Skeletal muscle satellite cell (primary cell): ENCODE data around the gene FBXL7.
"Not testable (repeated sequence)": the region's sequence is repeated elsewhere in the genome, so short reads cannot be mapped to it uniquely, and the experiment has no call there.

Experiments
- H3K27me3 ChIP-seq: 2 replicates; pipeline ENCODE4 v1.7.0; 2013; ENCODE audit warnings: low read length; ENCODE audit not compliant: control insufficient read depth, insufficient read depth
- H3K36me3 ChIP-seq: 2 replicates; pipeline ENCODE4 v1.7.0; 2013; ENCODE audit warnings: mild to moderate bottlenecking, control low read depth, low read length; ENCODE audit not compliant: insufficient read depth
- H3K4me1 ChIP-seq: 2 replicates; pipeline ENCODE4 v1.7.0; 2013; ENCODE audit warnings: low read length; ENCODE audit not compliant: control insufficient read depth, insufficient read depth
- H3K4me2 ChIP-seq: 2 replicates; pipeline ENCODE4 v1.7.0; 2013; ENCODE audit warnings: mild to moderate bottlenecking, low read length
- H3K4me3 ChIP-seq: 2 replicates; pipeline ENCODE4 v1.7.0; 2013; ENCODE audit warnings: low read length
- H3K9ac ChIP-seq: 2 replicates; pipeline ENCODE4 v1.7.0; 2013; ENCODE audit warnings: mild to moderate bottlenecking, low read depth, low read length, moderate library complexity
- H3K9me3 ChIP-seq: replicated peaks from 2 replicates; pipeline ENCODE4 v1.7.0; 2013; ENCODE audit warnings: mild to moderate bottlenecking, control low read depth, low read length

Gene FBXL7

GRCh38 chr5:15858326-15858725 lies 358.3 kb downstream of the FBXL7 start:
- no peak overlapping the region for H3K4me2 ChIP-seq
- H3K9ac ChIP-seq = no peak overlapping the region
- no peaks in the 10 kb centered on the region for H3K27me3 ChIP-seq
- H3K4me1 ChIP-seq = no peaks in the 10 kb centered on the region
- no peaks in the 10 kb centered on the region for H3K9me3 ChIP-seq
- H3K4me3 ChIP-seq = no peak overlapping the region
- no peaks in the 10 kb centered on the region for H3K36me3 ChIP-seq

GRCh38 chr5:15864536-15865215 lies 364.7 kb downstream of the FBXL7 start:
- Histone ChIP-seq H3K4me3 (no peak overlapping the region), H3K4me1 (no peaks in the 10 kb centered on the region), H3K9ac (no peak overlapping the region), H3K9me3 (no peaks in the 10 kb centered on the region), H3K27me3 (no peaks in the 10 kb centered on the region), H3K36me3 (no peaks in the 10 kb centered on the region), H3K4me2 (no peak overlapping the region)

GRCh38 chr5:15872259-15872658 lies 372.3 kb downstream of the FBXL7 start:
- H3K9me3 ChIP-seq = not testable (repeated sequence)

GRCh38 chr5:15877914-15878313 lies 377.9 kb downstream of the FBXL7 start:
- H3K4me3 ChIP-seq = no peak overlapping the region

More at GRCh38 chr5:15872259-15872658, 372.3 kb downstream of the FBXL7 start:
- not testable (repeated sequence) for H3K4me2 ChIP-seq, H3K36me3 ChIP-seq, H3K27me3 ChIP-seq, H3K9ac ChIP-seq, H3K4me3 ChIP-seq, H3K4me1 ChIP-seq

GRCh38 chr5:15880201-15880600 lies 380.2 kb downstream of the FBXL7 start:
- H3K36me3 ChIP-seq = no peaks in the 10 kb centered on the region
- no peak overlapping the region for H3K9ac ChIP-seq
- no peak overlapping the region for H3K4me3 ChIP-seq
- H3K4me1 ChIP-seq = no peaks in the 10 kb centered on the region
- no peak overlapping the region for H3K4me2 ChIP-seq
- H3K27me3 ChIP-seq = no peaks in the 10 kb centered on the region
- H3K9me3 ChIP-seq = no peaks in the 10 kb centered on the region

More at GRCh38 chr5:15877914-15878313, 377.9 kb downstream of the FBXL7 start:
- no peak overlapping the region for H3K9ac ChIP-seq
- H3K4me1 ChIP-seq = no peaks in the 10 kb centered on the region
- H3K9me3 ChIP-seq = no peaks in the 10 kb centered on the region
- H3K4me2 ChIP-seq = no peak overlapping the region
- H3K27me3 ChIP-seq = no peaks in the 10 kb centered on the region
- no peaks in the 10 kb centered on the region for H3K36me3 ChIP-seq

- H3K27me3 ChIP-seq = no peaks in the 10 kb centered on the region
- H3K4me1 ChIP-seq = no peaks in the 10 kb centered on the region
- no peak overlapping the region for H3K4me3 ChIP-seq
- no peak overlapping the region for H3K9ac ChIP-seq
- no peak overlapping the region for H3K4me2 ChIP-seq
- H3K9me3 ChIP-seq = no peaks in the 10 kb centered on the region
- no peaks in the 10 kb centered on the region for H3K36me3 ChIP-seq
These were observed 385.2 kb downstream of the FBXL7 start for GRCh38 chr5:15885156-15885555.

GRCh38 chr5:15886156-15886555 lies 386.2 kb downstream of the FBXL7 start:
- no peak overlapping the region for H3K4me3 ChIP-seq
- H3K36me3 ChIP-seq = no peaks in the 10 kb centered on the region
- no peak overlapping the region for H3K9ac ChIP-seq
- no peak overlapping the region for H3K4me2 ChIP-seq
- H3K4me1 ChIP-seq = no peaks in the 10 kb centered on the region
- H3K9me3 ChIP-seq = no peaks in the 10 kb centered on the region
- no peaks in the 10 kb centered on the region for H3K27me3 ChIP-seq

- H3K36me3 ChIP-seq = no peaks in the 10 kb centered on the region
- no peaks in the 10 kb centered on the region for H3K4me1 ChIP-seq
- no peak overlapping the region for H3K4me3 ChIP-seq
- no peak overlapping the region for H3K9ac ChIP-seq
- H3K9me3 ChIP-seq = no peaks in the 10 kb centered on the region
- no peak overlapping the region for H3K4me2 ChIP-seq
- no peaks in the 10 kb centered on the region for H3K27me3 ChIP-seq
These were observed 387.1 kb downstream of the FBXL7 start for GRCh38 chr5:15887093-15887492.

GRCh38 chr5:15889001-15889400 lies 389.0 kb downstream of the FBXL7 start:
- H3K4me1 ChIP-seq = no peaks in the 10 kb centered on the region
- no peak overlapping the region for H3K9ac ChIP-seq
- no peaks in the 10 kb centered on the region for H3K27me3 ChIP-seq
- H3K4me3 ChIP-seq = no peak overlapping the region
- H3K36me3 ChIP-seq = no peaks in the 10 kb centered on the region
- no peak overlapping the region for H3K4me2 ChIP-seq
- H3K9me3 ChIP-seq = no peaks in the 10 kb centered on the region

GRCh38 chr5:15893866-15894265 lies 393.9 kb downstream of the FBXL7 start:
- Histone ChIP-seq H3K4me2 (no peak overlapping the region), H3K9ac (no peak overlapping the region), H3K4me3 (no peak overlapping the region), H3K4me1 (no peaks in the 10 kb centered on the region), H3K27me3 (no peaks in the 10 kb centered on the region), H3K9me3 (no peaks in the 10 kb centered on the region), H3K36me3 (no peaks in the 10 kb centered on the region)

- no peak overlapping the region for H3K9ac ChIP-seq
- no peaks in the 10 kb centered on the region for H3K4me1 ChIP-seq
- no peaks in the 10 kb centered on the region for H3K9me3 ChIP-seq
- H3K4me2 ChIP-seq = no peak overlapping the region
- no peak overlapping the region for H3K4me3 ChIP-seq
- no peaks in the 10 kb centered on the region for H3K27me3 ChIP-seq
- no peaks in the 10 kb centered on the region for H3K36me3 ChIP-seq
These were observed 397.7 kb downstream of the FBXL7 start for GRCh38 chr5:15897656-15898055.

- Histone ChIP-seq H3K36me3 (no peaks in the 10 kb centered on the region), H3K9ac (no peak overlapping the region), H3K27me3 (no peaks in the 10 kb centered on the region), H3K4me1 (no peaks in the 10 kb centered on the region), H3K4me2 (no peak overlapping the region), H3K4me3 (no peak overlapping the region), H3K9me3 (no peaks in the 10 kb centered on the region)
These were observed 398.7 kb downstream of the FBXL7 start for GRCh38 chr5:15898641-15899040.
